Pancreas (tissue), 10 donors: ENCODE data around the gene MRPL44. TPM values are rescaled to one million over a fixed set of nuclear protein-coding genes. Genes with fewer than 3 reads are reported as not detected.
"Not testable (repeated sequence)": the region's sequence is repeated elsewhere in the genome, so short reads cannot be mapped to it uniquely, and the experiment has no call there.

ENCODE experiments used
- ATAC-seq, 4 donors: fragments of 200-7000 bp; cut with Tn5 transposase; one replicate each; pipeline versions ENCODE4 v1.8.0 to v1.9.1; 2020; ENCODE audit warnings: mild to moderate bottlenecking in 4 of 4, moderate library complexity in 4 of 4
- DNase-seq, 6 donors: peaks; one replicate each; pipeline ENCODE4 v3.0.0-alpha.2; 2020
- FAIRE-seq: peaks from 2 replicates; lab custom pipeline; 2012; peaks lifted over from hg19 to GRCh38; lab: Jason Lieb, UNC
- H3K27ac ChIP-seq, 4 donors: fragments of 200-600 bp; sonication (generic); 1 replicate in 3 of 4; 2 replicates in 1 of 4; pipeline versions ENCODE4 v1.5.0 to v1.8.0; 2020
- H3K27me3 ChIP-seq, 4 donors: fragments of 200-600 bp; one replicate each; pipeline ENCODE4 v1.8.0; 2021
- H3K36me3 ChIP-seq, 3 donors: fragments of 200-600 bp; sonication (generic) in 1 of 3; one replicate each; pipeline versions ENCODE4 v1.5.0 to v1.8.0; 2020 to 2021
- H3K4me1 ChIP-seq, 3 donors: fragments of 200-600 bp; one replicate each; pipeline ENCODE4 v1.8.0; 2021
- H3K4me3 ChIP-seq, 4 donors: fragments of 200-600 bp; sonication (generic) in 2 of 4; one replicate each; pipeline versions ENCODE4 v1.5.0 to v1.8.0; 2020 to 2021
- H3K9me3 ChIP-seq, 4 donors: fragments of 200-600 bp; one replicate each; pipeline ENCODE4 v1.8.0; 2021
- WGBS, 2 donors: extraction: QIAGEN DNeasy Blood & Tissue Kit; methylation state at CpG; one replicate each; pipeline ENCODE4 v1.1.7; 2013; 5-methylcytosine and 5-hydroxymethylcytosine counted together
- intact Hi-C, 3 donors: fragments of 100-400 bp; cut with DNase I; formaldehyde crosslinking; loops; one replicate each; pipeline versions ENCODE4 v1.11.1 to v1.14.2; 2022
- polyA plus RNA-seq, 2 donors: library from polyadenylated mRNA; stranded (reverse); fragments of 200-250 nt; gene quantifications; one replicate each; pipeline ENCODE4 v1.2.3, GENCODE V29; 2013
- total RNA-seq, 6 donors: library from RNA; stranded (reverse); fragmentation: NEBNext Ultra II Directional in 4 of 6; extraction: Animal tissue kit (Norgen Biotek cat#: 25700) in 4 of 6; gene quantifications; one replicate each; pipeline versions ENCODE4 v1.2.1 to v1.2.4, GENCODE V29; 2021 to 2023
- TF ChIP-seq, protein P1 (sequence below), 4 donors: fragments of 200-600 bp; sonication (generic) in 3 of 4; IDR thresholded peaks; one replicate each; pipeline versions ENCODE4 v1.5.0 to v1.8.0; 2021; ENCODE audit warnings: antibody characterized with exemption in 4 of 4
- donor health status: healthy with polysubstance abuse.
- donor health status: DM: no; HTN: no; CAD: no; lungs with moderate emphysema.
- donor health status: DM: no; HTN: no; CAD: no.
- donor health status: control.
- donor health status: control.
- donor health status: Bipolar disorder and iron deficiency.
- donor health status: DM: yes; HTN: yes; CAD: no.
- donor health status: DM: no; HTN: no; CAD: no.
- donor health status: DM: no; HTN: no; CAD: no.
- donor health status: DM: yes; HTN: yes; CAD: no.

Gene MRPL44
- total and polyA plus RNA-seq, 8 donors, result 5.9 to 12.7 (median 9.6) TPM

DNA sequence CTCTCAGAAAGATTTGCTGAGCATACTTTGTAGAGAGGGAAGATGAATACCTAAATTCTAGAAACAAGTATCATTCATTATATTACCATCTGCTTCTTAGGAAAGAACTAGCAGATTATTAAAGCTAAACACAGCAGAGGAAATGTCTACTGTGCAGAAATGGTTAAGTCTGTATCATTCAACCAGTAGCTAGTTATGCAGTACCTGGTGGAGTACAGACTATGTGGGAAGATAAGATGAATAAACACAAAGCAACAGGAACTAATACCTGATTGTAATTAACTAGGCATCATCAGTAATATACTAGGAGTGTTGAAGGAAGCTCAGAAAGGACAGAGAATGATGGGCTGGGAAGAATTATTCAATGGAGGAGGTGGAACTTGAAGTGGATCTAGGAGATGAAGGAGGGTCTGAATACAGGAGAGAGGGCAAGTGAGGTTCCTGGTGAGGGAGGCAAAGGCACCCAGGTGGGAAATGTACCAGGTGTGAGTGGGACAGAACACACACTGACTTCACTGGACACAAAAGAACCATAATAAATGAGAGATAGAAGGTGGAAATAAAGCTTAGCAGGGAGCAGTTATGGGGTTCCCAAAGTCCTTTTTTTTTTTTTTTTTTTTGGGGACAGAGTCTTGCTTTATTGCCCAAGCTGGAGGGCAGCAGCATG lies 21.7 kb upstream of the MRPL44 start:
- no peak for FAIRE-seq
- Histone ChIP-seq H3K4me3 (no peak overlapping the region), H3K9me3 (no peaks in the 10 kb centered on the region), H3K27ac (peak overlapping the region in 2 of 4 donors; percentile 1 to 20), H3K4me1 (peaks cover 13 to 42% (median 39%) of the 10 kb centered on the region in 3 donors), H3K36me3 (no peaks in the 10 kb centered on the region), H3K27me3 (no peaks in the 10 kb centered on the region)
- peak in 2 of 6 donors; percentile 38 to 67 for DNase-seq
- intact Hi-C loops, result no loop called here
- peak; percentile 70 to 87 (median 77) for ATAC-seq
- TF ChIP-seq, protein P1, sequence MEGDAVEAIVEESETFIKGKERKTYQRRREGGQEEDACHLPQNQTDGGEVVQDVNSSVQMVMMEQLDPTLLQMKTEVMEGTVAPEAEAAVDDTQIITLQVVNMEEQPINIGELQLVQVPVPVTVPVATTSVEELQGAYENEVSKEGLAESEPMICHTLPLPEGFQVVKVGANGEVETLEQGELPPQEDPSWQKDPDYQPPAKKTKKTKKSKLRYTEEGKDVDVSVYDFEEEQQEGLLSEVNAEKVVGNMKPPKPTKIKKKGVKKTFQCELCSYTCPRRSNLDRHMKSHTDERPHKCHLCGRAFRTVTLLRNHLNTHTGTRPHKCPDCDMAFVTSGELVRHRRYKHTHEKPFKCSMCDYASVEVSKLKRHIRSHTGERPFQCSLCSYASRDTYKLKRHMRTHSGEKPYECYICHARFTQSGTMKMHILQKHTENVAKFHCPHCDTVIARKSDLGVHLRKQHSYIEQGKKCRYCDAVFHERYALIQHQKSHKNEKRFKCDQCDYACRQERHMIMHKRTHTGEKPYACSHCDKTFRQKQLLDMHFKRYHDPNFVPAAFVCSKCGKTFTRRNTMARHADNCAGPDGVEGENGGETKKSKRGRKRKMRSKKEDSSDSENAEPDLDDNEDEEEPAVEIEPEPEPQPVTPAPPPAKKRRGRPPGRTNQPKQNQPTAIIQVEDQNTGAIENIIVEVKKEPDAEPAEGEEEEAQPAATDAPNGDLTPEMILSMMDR (IDR thresholded peaks at IDR 0.05), result no peak

DNA sequence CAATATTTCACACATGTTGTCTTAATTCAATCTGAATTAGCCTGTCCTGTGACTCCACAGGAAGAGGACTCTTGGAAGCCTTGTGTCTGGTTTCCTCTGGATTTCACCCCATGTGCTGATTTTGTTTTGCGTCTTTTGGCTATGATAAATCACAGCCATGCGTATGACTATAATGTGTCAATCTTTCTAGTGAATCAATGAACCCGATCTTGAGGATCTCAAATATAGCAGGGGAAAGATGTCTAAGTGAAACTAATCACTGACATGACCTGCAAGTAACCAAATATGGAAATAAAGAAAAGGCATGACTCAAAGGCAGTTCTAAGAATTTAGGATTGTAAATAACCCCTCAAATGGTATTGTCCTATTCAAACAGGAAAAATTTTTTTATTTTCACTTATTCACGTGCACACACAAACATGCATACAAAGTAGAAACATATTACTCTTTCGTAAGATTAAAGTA lies 20.4 kb upstream of the MRPL44 start:
- no peak for FAIRE-seq
- H3K4me3 ChIP-seq, result no peak overlapping the region
- H3K9me3 ChIP-seq, result no peaks in the 10 kb centered on the region
- WGBS, 2 donors, result 73 to 87% methylated on average over 5 of the region's 5 CpGs
- H3K4me1 ChIP-seq, result peaks cover 13 to 38% (median 36%) of the 10 kb centered on the region in 3 donors
- DNase-seq, result no peak
- H3K27me3 ChIP-seq, result no peaks in the 10 kb centered on the region
- H3K36me3 ChIP-seq, result no peaks in the 10 kb centered on the region
- intact Hi-C loops, result no loop called here
- ATAC-seq, result no peak
- TF ChIP-seq, protein P1 (IDR thresholded peaks at IDR 0.05), result no peak
- peak overlapping the region in 1 of 4 donors; percentile 1 for H3K27ac ChIP-seq

DNA sequence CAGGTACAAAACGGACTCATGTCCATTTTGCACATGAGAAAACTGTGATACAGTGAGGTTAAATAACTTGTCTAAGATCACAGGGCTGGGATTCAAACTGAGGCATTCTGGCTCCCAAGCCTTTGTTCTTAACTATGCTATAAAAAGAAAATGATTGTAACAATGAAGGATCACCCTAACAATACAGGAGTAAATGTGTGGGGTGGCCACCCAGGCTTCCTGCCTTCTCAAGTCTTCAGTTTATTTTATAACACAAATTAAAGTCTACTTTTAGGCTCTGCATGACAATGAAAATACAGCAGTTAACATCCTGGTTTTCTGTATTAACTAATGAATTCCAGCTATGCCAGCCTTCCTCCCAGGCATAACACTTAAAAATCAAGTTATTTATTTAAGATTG lies 19.7 kb upstream of the MRPL44 start:
- no peak for FAIRE-seq
- ATAC-seq, result no peak
- WGBS, 2 donors, result 0% methylated on average over 1 of the region's 1 CpG

DNA sequence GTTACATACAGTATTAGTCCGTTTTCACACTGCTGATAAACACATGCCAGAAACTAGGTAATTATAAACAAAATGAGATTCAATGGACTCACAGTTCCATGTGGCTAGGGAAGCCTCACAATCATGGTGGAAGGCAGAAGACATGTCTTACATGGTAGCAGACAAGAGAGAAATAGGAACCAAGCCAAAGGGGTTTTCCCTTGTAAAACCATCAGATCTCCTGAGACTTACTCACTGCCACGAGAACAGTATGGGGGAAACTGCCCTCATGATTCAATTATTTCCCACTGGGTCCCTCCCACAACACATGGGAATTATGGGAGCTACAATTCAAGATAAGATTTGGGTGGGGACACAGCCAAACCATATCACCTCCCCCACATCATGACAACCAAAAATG lies 17.8 kb upstream of the MRPL44 start:
- 41% methylated on average over 2 of the region's 2 CpGs for WGBS, 2 donors
- intact Hi-C loops, H3K9me3 ChIP-seq, H3K27ac ChIP-seq, H3K4me3 ChIP-seq, DNase-seq, H3K36me3 ChIP-seq, ATAC-seq, FAIRE-seq, H3K27me3 ChIP-seq: not testable (repeated sequence)
- peaks cover 13 to 42% (median 33%) of the 10 kb centered on the region in 3 donors for H3K4me1 ChIP-seq

More for the DNA sequence above, 19.7 kb upstream of the MRPL44 start:
- H3K9me3 ChIP-seq, result no peaks in the 10 kb centered on the region
- H3K27ac ChIP-seq, result no peak overlapping the region
- intact Hi-C loops, result no loop called here
- H3K4me3 ChIP-seq, result no peak overlapping the region
- H3K27me3 ChIP-seq, result no peaks in the 10 kb centered on the region
- no peak for DNase-seq
- peaks cover 13 to 38% (median 36%) of the 10 kb centered on the region in 3 donors for H3K4me1 ChIP-seq
- TF ChIP-seq, protein P1 (IDR thresholded peaks at IDR 0.05), result no peak
- no peaks in the 10 kb centered on the region for H3K36me3 ChIP-seq

DNA sequence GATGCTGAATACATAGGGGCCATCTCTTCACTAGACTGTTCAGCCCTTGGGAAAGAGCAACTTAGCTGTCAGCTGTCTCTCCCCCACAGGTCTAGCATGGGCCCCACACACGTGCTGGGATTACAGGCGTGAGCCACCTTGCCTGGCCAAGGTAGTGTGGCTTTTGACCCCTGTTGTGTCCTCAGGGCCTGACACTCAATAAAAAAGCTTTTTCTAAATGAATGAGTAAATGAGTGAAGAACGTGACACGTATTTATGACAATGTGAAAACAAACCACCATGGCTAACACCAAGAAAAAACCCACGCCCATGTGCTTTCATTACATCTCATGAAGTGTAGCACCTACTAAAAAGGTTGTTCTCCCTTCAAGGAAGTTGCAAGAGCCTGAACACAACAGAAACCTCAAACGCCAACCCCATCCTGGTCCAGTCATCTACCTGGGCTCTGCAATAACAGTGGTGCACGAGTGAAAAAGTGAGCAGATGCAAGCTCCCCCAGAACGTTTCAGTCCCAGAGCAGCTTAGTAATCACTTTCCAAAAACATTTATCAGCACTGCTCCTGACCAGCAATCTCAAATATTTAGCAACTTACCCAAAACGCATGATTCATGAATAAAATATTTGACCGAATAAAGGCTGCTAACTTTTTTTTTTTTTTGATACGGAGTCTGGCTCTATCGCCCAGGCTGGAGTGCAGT lies 15.5 kb upstream of the MRPL44 start:
- intact Hi-C loops, result no loop called here
- TF ChIP-seq, protein P1 (IDR thresholded peaks at IDR 0.05), result no peak
- FAIRE-seq, result no peak
- H3K4me3 ChIP-seq, result no peak overlapping the region
- no peaks in the 10 kb centered on the region for H3K27me3 ChIP-seq
- ATAC-seq, result no peak
- 52 to 61% methylated on average over 12 of the region's 12 CpGs for WGBS, 2 donors
- peaks cover under 1 to 25% (median 13%) of the 10 kb centered on the region in 3 donors for H3K4me1 ChIP-seq
- no peaks in the 10 kb centered on the region for H3K36me3 ChIP-seq
- H3K27ac ChIP-seq, result no peak overlapping the region
- no peak for DNase-seq
- H3K9me3 ChIP-seq, result no peaks in the 10 kb centered on the region
